ENCODE measurements around the gene CRIM1. TPM values are rescaled to one million over a fixed set of nuclear protein-coding genes. Genes with fewer than 3 reads are reported as not detected.

Gene CRIM1
- total RNA-seq, 1 donor, result 949 TPM

- no peak for TF ChIP-seq CTCF (IDR thresholded peaks at IDR 0.05; ENCODE audit: insufficient read depth, low read depth, low read length)
- no peak for DNase-seq (ENCODE audit: low read depth)
- H3K4me3 ChIP-seq (ENCODE audit: low read depth, low read length), result no peak overlapping the region
Observed at GRCh38 chr2:36584148-36584794, 228.7 kb downstream of the CRIM1 start.

- H3K4me3 ChIP-seq (ENCODE audit: low read depth, low read length), result no peak overlapping the region
- no peak for TF ChIP-seq CTCF (IDR thresholded peaks at IDR 0.05; ENCODE audit: insufficient read depth, low read depth, low read length)
- DNase-seq (ENCODE audit: low read depth), result no peak
Observed at GRCh38 chr2:36586672-36587071, 231.1 kb downstream of the CRIM1 start.

- DNase-seq (ENCODE audit: low read depth), result no peak
- TF ChIP-seq CTCF (IDR thresholded peaks at IDR 0.05; ENCODE audit: insufficient read depth, low read depth, low read length), result no peak
- H3K4me3 ChIP-seq (ENCODE audit: low read depth, low read length), result no peak overlapping the region
Observed at GRCh38 chr2:36587101-36587500, 231.5 kb downstream of the CRIM1 start.

- no peak for TF ChIP-seq CTCF (IDR thresholded peaks at IDR 0.05; ENCODE audit: insufficient read depth, low read depth, low read length)
- no peak overlapping the region for H3K4me3 ChIP-seq (ENCODE audit: low read depth, low read length)
- no peak for DNase-seq (ENCODE audit: low read depth)
Observed at GRCh38 chr2:36587556-36587955, 232.0 kb downstream of the CRIM1 start.

GRCh38 chr2:36589230-36589630 lies 233.7 kb downstream of the CRIM1 start:
- no peak for TF ChIP-seq CTCF (IDR thresholded peaks at IDR 0.05; ENCODE audit: insufficient read depth, low read depth, low read length)
- no peak for DNase-seq (ENCODE audit: low read depth)
- H3K4me3 ChIP-seq (ENCODE audit: low read depth, low read length), result no peak overlapping the region

- no peak overlapping the region for H3K4me3 ChIP-seq (ENCODE audit: low read depth, low read length)
- DNase-seq (ENCODE audit: low read depth), result peak; percentile 29
- TF ChIP-seq CTCF (IDR thresholded peaks at IDR 0.05; ENCODE audit: insufficient read depth, low read depth, low read length), result no peak
Observed at GRCh38 chr2:36594849-36595248, 239.3 kb downstream of the CRIM1 start.

- DNase-seq (ENCODE audit: low read depth), result no peak
- H3K4me3 ChIP-seq (ENCODE audit: low read depth, low read length), result peak overlapping the region; percentile 90
- TF ChIP-seq CTCF (IDR thresholded peaks at IDR 0.05; ENCODE audit: insufficient read depth, low read depth, low read length), result no peak
Observed at GRCh38 chr2:36596397-36596796, 240.8 kb downstream of the CRIM1 start.

All from fibroblast of villous mesenchyme (primary cell).